Heart left ventricle (tissue), 16 donors: ENCODE results near the gene ENO1. TPM values are rescaled to one million over a fixed set of nuclear protein-coding genes. Genes with fewer than 3 reads are reported as not detected.

Experiments used
- ATAC-seq, 4 donors: fragments of 200-7000 bp; cut with Tn5 transposase; one replicate each; pipeline ENCODE4 v1.9.1; 2020 to 2022; ENCODE audit warnings: moderate library complexity in 4 of 4, mild to moderate bottlenecking in 3 of 4, moderate number of reproducible peaks in 1 of 4
- DNase-seq, 5 donors: peaks; one replicate each; pipeline ENCODE4 v3.0.0-alpha.2; 2020
- H3K27ac ChIP-seq, 12 donors: fragments of 200-600 bp; sonication (generic) in 4 of 12; one replicate each; pipeline versions ENCODE4 v1.5.0 to v1.8.0; 2016 to 2022; ENCODE audit warnings: mild to moderate bottlenecking in 2 of 12
- H3K27me3 ChIP-seq, 9 donors: fragments of 200-600 bp; sonication (generic) in 2 of 9; one replicate each; pipeline versions ENCODE4 v1.5.1 to v1.8.0; 2016 to 2022; ENCODE audit warnings: mild to moderate bottlenecking in 3 of 9
- H3K36me3 ChIP-seq, 9 donors: fragments of 200-600 bp; sonication (generic) in 2 of 9; one replicate each; pipeline versions ENCODE4 v1.5.0 to v1.8.0; 2018 to 2022; ENCODE audit warnings: mild to moderate bottlenecking in 2 of 9
- H3K4me1 ChIP-seq, 12 donors: fragments of 200-600 bp; sonication (generic) in 4 of 12; one replicate each; pipeline versions ENCODE4 v1.5.0 to v1.8.0; 2016 to 2022; ENCODE audit warnings: mild to moderate bottlenecking in 3 of 12
- H3K4me3 ChIP-seq, 12 donors: fragments of 200-600 bp; sonication (generic) in 4 of 12; one replicate each; pipeline versions ENCODE4 v1.5.0 to v1.8.0; 2017 to 2022; ENCODE audit warnings: mild to moderate bottlenecking in 9 of 12, moderate library complexity in 4 of 12
- H3K9me3 ChIP-seq, 12 donors: fragments of 200-600 bp; sonication (generic) in 4 of 12; one replicate each; pipeline versions ENCODE4 v1.5.0 to v1.8.0; 2016 to 2022; ENCODE audit warnings: mild to moderate bottlenecking in 1 of 12
- POLR2A ChIP-seq, 2 donors: fragments of 450-650 bp; IDR thresholded peaks; one replicate each; pipeline ENCODE4 v1.6.1; 2017; ENCODE audit warnings: antibody characterized with exemption in 2 of 2, mild to moderate bottlenecking in 2 of 2, moderate library complexity in 2 of 2
- WGBS, 4 donors: extraction: QIAGEN DNeasy Blood & Tissue Kit in 2 of 4; methylation state at CpG; one replicate each; pipeline versions ENCODE4 v1.1.5 to v1.1.7; 2013 to 2018; 5-methylcytosine and 5-hydroxymethylcytosine counted together
- intact Hi-C, 10 donors: fragments of 100-400 bp; cut with DNase I; formaldehyde crosslinking; loops; one replicate each; pipeline versions ENCODE4 v1.11.1 to v1.14.2; 2022
- polyA plus RNA-seq, 2 donors: library from polyadenylated mRNA; stranded (reverse); fragments of 200-250 nt; gene quantifications; one replicate each; pipeline ENCODE4 v1.2.3, GENCODE V29; 2013
- total RNA-seq, 9 donors: library from RNA; depleted of rRNA in 2 of 9; stranded (reverse); fragments of >200 nt in 2 of 9; fragmentation: NEBNext Ultra II Directional in 3 of 9; extraction: Animal tissue kit (Norgen Biotek cat#: 25700) in 3 of 9; gene quantifications; one replicate each; pipeline versions ENCODE4 v1.1.0 to v1.2.4, GENCODE V29; 2016 to 2023
- TF ChIP-seq, protein P1 (sequence below), 12 donors: fragments of 200-600 bp; sonication (generic) in 4 of 12; IDR thresholded peaks; one replicate each; pipeline versions ENCODE4 v1.5.0 to v1.8.0; 2018 to 2022; ENCODE audit warnings: antibody characterized with exemption in 12 of 12, mild to moderate bottlenecking in 5 of 12
- donor health status: ischemic (EF 13 %, LVEDD 7.1; RV severe dilation, severe dysfunction).
- donor health status: healthy with polysubstance abuse.
- donor health status: DM: no; HTN: yes; CAD: no.
- donor health status: DM: no; HTN: no; CAD: no.
- donor health status: ischemic (EF 25% LVEDD 6.9; RV normal size, moderate dysfunction).
- donor health status: ischemic (EF 25% LVEDD 5.7; RV mildly dilated, moderate dysfunction).
- donor health status: healthy.
- donor health status: DM: yes; HTN: yes; CAD: no.
- donor health status: ischemic (EF 35%, LVEDD 5.7; RV mildly dilated, moderate dysfunction).
- donor health status: nonischemic (EF 11% LVEDD 7.7; RV severe dilation, severe dysfunction).
- donor health status: DM: yes; HTN: yes; CAD: no.
- donor health status: PGD.
- donor health status: ischemic (EF 29% LVEDD 5.4; RV normal size, mild dysfunction).
- donor health status: nonischemic (EF 23%, LVEDD 6.1; RV moderate dilation, normal function).

ENO1 gene
- total and polyA plus RNA-seq, 11 donors, result 71.1 to 557 (median 174) TPM

DNA sequence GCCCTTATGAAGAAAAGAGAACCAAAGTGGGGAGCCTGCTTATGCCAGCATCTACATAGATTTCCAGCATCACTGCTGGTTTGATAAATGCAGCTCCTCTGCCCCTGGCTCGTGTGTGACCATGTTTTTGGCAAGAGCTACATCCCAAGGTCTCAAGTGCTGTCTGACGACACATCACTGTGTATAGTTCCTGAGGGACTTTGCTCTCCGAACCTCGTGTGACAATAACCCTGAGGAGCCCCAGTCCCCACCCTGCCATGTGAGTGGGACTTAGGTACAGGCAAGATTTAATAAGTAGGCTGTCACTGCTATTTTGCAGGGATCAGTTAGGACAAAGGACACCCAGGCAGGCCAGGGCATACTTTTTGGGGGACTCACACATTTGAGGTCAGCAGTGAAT is 32.2 kb downstream of the ENO1 start:
- Histone ChIP-seq H3K4me1 (peaks cover 0 to 35% (median 20%) of the 10 kb centered on the region in 12 donors), H3K27ac (no peak overlapping the region), H3K9me3 (no peaks in the 10 kb centered on the region), H3K4me3 (no peak overlapping the region), H3K36me3 (no peaks in the 10 kb centered on the region), H3K27me3 (no peaks in the 10 kb centered on the region)
- 46 to 70% (median 66%) methylated on average over 4 of the region's 4 CpGs for WGBS, 4 donors
- DNase-seq, result no peak
- TF ChIP-seq, protein P1, sequence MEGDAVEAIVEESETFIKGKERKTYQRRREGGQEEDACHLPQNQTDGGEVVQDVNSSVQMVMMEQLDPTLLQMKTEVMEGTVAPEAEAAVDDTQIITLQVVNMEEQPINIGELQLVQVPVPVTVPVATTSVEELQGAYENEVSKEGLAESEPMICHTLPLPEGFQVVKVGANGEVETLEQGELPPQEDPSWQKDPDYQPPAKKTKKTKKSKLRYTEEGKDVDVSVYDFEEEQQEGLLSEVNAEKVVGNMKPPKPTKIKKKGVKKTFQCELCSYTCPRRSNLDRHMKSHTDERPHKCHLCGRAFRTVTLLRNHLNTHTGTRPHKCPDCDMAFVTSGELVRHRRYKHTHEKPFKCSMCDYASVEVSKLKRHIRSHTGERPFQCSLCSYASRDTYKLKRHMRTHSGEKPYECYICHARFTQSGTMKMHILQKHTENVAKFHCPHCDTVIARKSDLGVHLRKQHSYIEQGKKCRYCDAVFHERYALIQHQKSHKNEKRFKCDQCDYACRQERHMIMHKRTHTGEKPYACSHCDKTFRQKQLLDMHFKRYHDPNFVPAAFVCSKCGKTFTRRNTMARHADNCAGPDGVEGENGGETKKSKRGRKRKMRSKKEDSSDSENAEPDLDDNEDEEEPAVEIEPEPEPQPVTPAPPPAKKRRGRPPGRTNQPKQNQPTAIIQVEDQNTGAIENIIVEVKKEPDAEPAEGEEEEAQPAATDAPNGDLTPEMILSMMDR (IDR thresholded peaks at IDR 0.05), result no peak
- TF ChIP-seq POLR2A (IDR thresholded peaks at IDR 0.05), result no peak
- intact Hi-C loops, result loop anchor here in 9 of 10 donors (5.0 to 10.0 kb wide), 8 partner anchors 34 to 861 kb away; no protein-coding TSS in a partner anchor
- ATAC-seq, result no peak

DNA sequence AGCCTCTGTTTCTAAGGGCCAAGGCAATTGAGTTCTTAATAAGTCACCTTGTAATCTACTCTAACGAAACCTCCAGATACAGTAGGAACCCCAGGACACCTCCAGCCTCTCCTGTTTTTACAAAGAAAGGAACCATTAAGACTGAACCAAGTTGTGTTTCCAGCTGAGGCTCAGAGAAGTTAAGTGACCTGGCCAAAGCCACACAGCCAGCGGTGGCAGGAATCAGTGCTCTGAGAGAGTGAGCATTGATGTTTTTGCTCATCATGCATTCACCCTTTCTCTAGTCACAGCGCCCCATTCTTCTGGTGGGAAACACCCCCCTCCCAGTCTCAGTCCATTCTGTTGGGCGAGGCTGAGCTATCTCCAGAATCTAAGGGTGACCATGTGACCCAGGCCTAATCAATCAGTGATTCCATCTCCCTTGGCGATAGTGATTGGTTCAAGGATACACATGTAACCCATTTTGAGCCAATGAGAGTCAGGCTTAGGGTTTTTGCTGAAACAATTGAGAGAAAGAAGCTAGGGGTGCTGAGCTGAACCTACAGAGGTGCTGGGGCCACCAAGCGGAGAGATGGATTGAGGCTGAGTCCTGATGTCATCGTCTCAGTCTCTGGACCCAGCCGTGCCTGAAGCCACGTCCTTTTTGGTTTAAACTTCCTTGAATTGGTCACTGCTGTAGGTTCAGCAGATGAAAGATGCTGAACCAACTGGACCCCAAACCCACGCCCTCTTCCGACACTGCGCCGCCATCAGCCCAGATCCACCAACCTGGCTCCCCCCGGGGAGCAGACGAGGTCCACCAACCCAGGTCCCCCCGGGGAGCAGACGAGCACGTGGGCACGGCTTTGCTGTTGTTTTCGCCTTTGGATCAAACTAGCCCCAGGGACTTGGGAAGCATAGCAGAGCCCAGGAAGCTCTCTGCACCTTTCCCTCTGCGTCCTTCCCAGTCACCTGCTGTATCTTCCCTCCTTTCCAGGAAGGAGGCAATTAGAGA is 33.1 kb downstream of the ENO1 start:
- intact Hi-C loops, result loop anchor here in 9 of 10 donors (5.0 to 10.0 kb wide), 8 partner anchors 33 to 861 kb away; no protein-coding TSS in a partner anchor
- DNase-seq (no peak), ATAC-seq (no peak)
- Histone ChIP-seq H3K4me3 (peak overlapping the region in 1 of 12 donors; percentile 10), H3K36me3 (no peaks in the 10 kb centered on the region), H3K27ac (peak overlapping the region in 1 of 12 donors; percentile 18), H3K4me1 (peaks cover 0 to 35% (median 20%) of the 10 kb centered on the region in 12 donors), H3K27me3 (no peaks in the 10 kb centered on the region), H3K9me3 (no peaks in the 10 kb centered on the region)
- WGBS, 4 donors, result 84 to 89% (median 86%) methylated on average over 21 of the region's 21 CpGs
- TF ChIP-seq POLR2A (IDR thresholded peaks at IDR 0.05), result no peak
- TF ChIP-seq, protein P1 (IDR thresholded peaks at IDR 0.05), result no peak

DNA sequence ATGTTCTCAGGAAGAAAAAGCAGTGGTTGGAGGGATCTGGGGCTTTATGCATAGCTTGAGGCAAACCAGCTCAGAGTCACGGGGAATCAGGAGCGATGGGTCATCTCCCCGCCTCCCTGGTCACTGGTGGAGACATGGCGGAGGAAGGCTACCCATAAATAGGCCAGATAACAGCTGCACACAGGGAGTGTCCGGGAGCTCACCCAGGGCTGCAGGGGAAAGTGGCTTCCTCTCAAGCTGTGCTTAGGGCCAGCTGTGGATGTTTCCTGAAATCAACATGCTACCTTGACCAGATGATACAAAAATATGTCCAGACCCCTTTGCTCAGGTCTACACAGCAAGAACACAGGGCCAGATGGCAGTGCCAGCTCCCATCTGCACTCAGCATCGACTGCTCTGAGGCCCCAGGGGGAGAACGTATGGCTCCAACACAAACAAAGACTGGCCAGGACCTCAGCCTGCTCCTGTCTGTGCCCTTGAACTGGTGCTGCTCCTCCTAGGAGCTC is 33.9 kb downstream of the ENO1 start:
- H3K9me3 ChIP-seq, result no peaks in the 10 kb centered on the region
- H3K27ac ChIP-seq, result peak overlapping the region in 2 of 12 donors; percentile 18 to 46
- H3K4me3 ChIP-seq, result peak overlapping the region in 1 of 12 donors; percentile 10
- peaks cover 0 to 35% (median 20%) of the 10 kb centered on the region in 12 donors for H3K4me1 ChIP-seq
- intact Hi-C loops, result loop anchor here in 9 of 10 donors (5.0 to 10.0 kb wide), 8 partner anchors 32 to 860 kb away; no protein-coding TSS in a partner anchor
- no peaks in the 10 kb centered on the region for H3K27me3 ChIP-seq
- H3K36me3 ChIP-seq, result no peaks in the 10 kb centered on the region
- TF ChIP-seq, protein P1 (IDR thresholded peaks at IDR 0.05), result no peak
- no peak for TF ChIP-seq POLR2A (IDR thresholded peaks at IDR 0.05)
- DNase-seq (peak in 4 of 5 donors; percentile 43 to 64 (median 54)), ATAC-seq (peak in 3 of 4 donors; percentile 29 to 54 (median 50))
- WGBS, 4 donors, result 21 to 47% (median 35%) methylated on average over 7 of the region's 7 CpGs

DNA sequence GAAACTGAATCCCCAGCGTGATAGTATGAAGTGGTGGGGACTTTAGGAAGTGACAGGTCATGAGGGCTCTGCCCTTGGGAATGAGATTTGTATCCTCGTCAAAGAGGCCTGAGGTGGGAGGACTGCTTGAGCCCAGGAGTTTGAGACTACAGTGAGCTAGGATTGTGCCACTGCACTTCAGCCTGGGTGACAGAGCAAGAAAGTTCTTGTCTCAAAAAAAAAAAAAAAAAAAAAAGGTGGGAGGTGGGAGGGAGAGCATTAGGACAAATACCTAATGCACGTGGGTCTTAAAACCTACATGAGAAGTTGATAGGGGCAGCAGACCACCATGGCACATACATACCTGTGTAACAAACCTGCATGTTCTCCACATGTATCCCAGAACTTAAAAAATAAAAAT is 37.1 kb downstream of the ENO1 start:
- intact Hi-C loops, result loop anchor here in 7 of 10 donors (10.0 kb wide), 5 partner anchors 87 to 857 kb away; no protein-coding TSS in a partner anchor
- 80 to 99% (median 84%) methylated on average over 3 of the region's 3 CpGs for WGBS, 4 donors
- no peak for ATAC-seq

More for the DNA sequence above, 37.1 kb downstream of the ENO1 start:
- Histone ChIP-seq H3K4me1 (peaks cover 0 to 20% (median 10%) of the 10 kb centered on the region in 12 donors), H3K9me3 (no peaks in the 10 kb centered on the region), H3K4me3 (no peak overlapping the region), H3K27me3 (no peaks in the 10 kb centered on the region), H3K36me3 (no peaks in the 10 kb centered on the region), H3K27ac (no peak overlapping the region)
- DNase-seq, result no peak
- TF ChIP-seq, protein P1 (IDR thresholded peaks at IDR 0.05), result no peak
- TF ChIP-seq POLR2A (IDR thresholded peaks at IDR 0.05), result no peak
